HL-60/S4 (cell line): ENCODE measurements around the gene TP53.
"Not testable (repeated sequence)": the region's sequence is repeated elsewhere in the genome, so short reads cannot be mapped to it uniquely, and the experiment has no call there.

Source experiments
- in situ Hi-C: fragments of 300-500 bp; cut with MboI; formaldehyde crosslinking; loops from 2 replicates; pipeline ENCODE4 v1.14.3; 2022; ENCODE audit warnings: low sequenced_read_pairs

Gene TP53

GRCh38 chr17:7632492-7632894 lies 54.8 kb downstream of the TP53 start:
- in situ Hi-C loops = no loop called here

GRCh38 chr17:7631398-7632380 lies 55.6 kb downstream of the TP53 start:
- in situ Hi-C loops = no loop called here

GRCh38 chr17:7629939-7630571 lies 57.2 kb downstream of the TP53 start, which contains the start of gene SHBG:
Gene SHBG, plus strand, starts transcription at chr17:7630135. Its CDS starts 38 bp downstream, at chr17:7630173.
- in situ Hi-C loops = no loop called here

- in situ Hi-C loops = no loop called here
Measured at GRCh38 chr17:7627250-7628121, 59.8 kb downstream of the TP53 start, which contains the start of gene SAT2. Gene SAT2, minus strand, starts transcription at chr17:7627821. Its CDS starts 186 bp downstream, at chr17:7627635.

- in situ Hi-C loops = no loop called here
Measured at GRCh38 chr17:7626956-7627249, 60.4 kb downstream of the TP53 start.

- in situ Hi-C loops = no loop called here
Measured at GRCh38 chr17:7626307-7626706, 61.0 kb downstream of the TP53 start.

GRCh38 chr17:7625749-7626148 lies 61.5 kb downstream of the TP53 start:
- in situ Hi-C loops = not testable (repeated sequence)

GRCh38 chr17:7623661-7624060 lies 63.6 kb downstream of the TP53 start:
- in situ Hi-C loops = no loop called here

GRCh38 chr17:7620835-7621234 lies 66.5 kb downstream of the TP53 start:
- in situ Hi-C loops = no loop called here

GRCh38 chr17:7618608-7619007 lies 68.7 kb downstream of the TP53 start:
- in situ Hi-C loops = no loop called here
